OCI-LY1 (cell line): ENCODE measurements around the gene UBASH3B.

Source experiments
- H2AFZ ChIP-seq: fragments of 200-600 bp; sonication (generic), shearing (Covaris generic); 2 replicates; pipeline ENCODE4 v1.6.0; 2014; ENCODE audit warnings: antibody characterized with exemption, mild to moderate bottlenecking, low read length
- H3F3A ChIP-seq: fragments of 200-600 bp; sonication (generic), shearing (Covaris generic); 2 replicates; pipeline ENCODE4 v1.6.0; 2014; ENCODE audit warnings: mild to moderate bottlenecking, antibody characterized with exemption, low read length, moderate library complexity; ENCODE audit not compliant: insufficient read depth
- H3K27ac ChIP-seq: fragments of 200-600 bp; sonication (generic); 2 replicates; pipeline ENCODE4 v1.5.1; 2014; ENCODE audit warnings: low read length, mixed run types, mild to moderate bottlenecking, low read depth; ENCODE audit not compliant: poor library complexity, severe bottlenecking
- H3K27me3 ChIP-seq: fragments of 200-600 bp; sonication (generic); 2 replicates; pipeline ENCODE4 v1.6.0; 2014; ENCODE audit warnings: antibody characterized with exemption, mild to moderate bottlenecking, low read length, moderate library complexity; ENCODE audit not compliant: insufficient read depth
- H3K36me3 ChIP-seq: fragments of 200-600 bp; sonication (generic); 2 replicates; pipeline ENCODE4 v1.6.1; 2014; ENCODE audit warnings: mild to moderate bottlenecking, antibody characterized with exemption, low read length, moderate library complexity, mixed read lengths; ENCODE audit not compliant: insufficient read depth
- H3K4me1 ChIP-seq: fragments of 200-600 bp; sonication (generic); 2 replicates; pipeline ENCODE4 v1.5.1; 2014; ENCODE audit warnings: mild to moderate bottlenecking, low read length, moderate library complexity; ENCODE audit not compliant: insufficient read depth, severe bottlenecking
- H3K4me2 ChIP-seq: fragments of 200-600 bp; sonication (generic), shearing (Covaris generic); 2 replicates; pipeline ENCODE4 v1.6.1; 2014; ENCODE audit warnings: low read length
- H3K4me3 ChIP-seq: fragments of 200-600 bp; sonication (generic); 2 replicates; pipeline ENCODE4 v1.5.1; 2014; ENCODE audit warnings: low read length, low read depth, mild to moderate bottlenecking, mixed read lengths; ENCODE audit not compliant: poor library complexity, severe bottlenecking
- H3K79me2 ChIP-seq: fragments of 200-600 bp; shearing (Covaris generic); 2 replicates; pipeline ENCODE4 v1.6.1; 2016; ENCODE audit warnings: mixed run types, low read length, mixed read lengths; ENCODE audit not compliant: insufficient read depth
- H3K9ac ChIP-seq: fragments of 200-600 bp; sonication (generic), shearing (Covaris generic); 2 replicates; pipeline ENCODE4 v1.6.1; 2014; ENCODE audit warnings: mild to moderate bottlenecking, low read length, mixed read lengths
- H3K9me2 ChIP-seq: fragments of 200-600 bp; sonication (generic), shearing (Covaris generic); 2 replicates; pipeline ENCODE4 v1.6.1; 2014; ENCODE audit warnings: low read depth, mild to moderate bottlenecking, low read length, mixed read lengths
- H3K9me3 ChIP-seq: fragments of 200-600 bp; shearing (Covaris generic); 2 replicates; pipeline ENCODE4 v1.6.1; 2014; ENCODE audit warnings: low read length, mixed read lengths
- H4K20me1 ChIP-seq: fragments of 200-600 bp; sonication (generic), shearing (Covaris generic); 2 replicates; pipeline ENCODE4 v1.6.0; 2016; ENCODE audit warnings: mild to moderate bottlenecking, low read length; ENCODE audit not compliant: insufficient read depth
- EZH2 ChIP-seq: fragments of 200-600 bp; sonication (generic), shearing (Covaris generic); IDR thresholded peaks from 2 replicates; pipeline ENCODE4 v1.8.0; 2017; ENCODE audit warnings: borderline replicate concordance, mixed run types, mild to moderate bottlenecking, antibody characterized with exemption, low read length, moderate library complexity, mixed read lengths
- TF ChIP-seq, protein P1 (sequence below): fragments of 200-600 bp; sonication (generic), shearing (Covaris generic); IDR thresholded peaks from 2 replicates; pipeline ENCODE4 v1.5.1; 2017; ENCODE audit warnings: mild to moderate bottlenecking, antibody characterized with exemption, low read length, moderate library complexity, mixed read lengths

The UBASH3B gene

DNA sequence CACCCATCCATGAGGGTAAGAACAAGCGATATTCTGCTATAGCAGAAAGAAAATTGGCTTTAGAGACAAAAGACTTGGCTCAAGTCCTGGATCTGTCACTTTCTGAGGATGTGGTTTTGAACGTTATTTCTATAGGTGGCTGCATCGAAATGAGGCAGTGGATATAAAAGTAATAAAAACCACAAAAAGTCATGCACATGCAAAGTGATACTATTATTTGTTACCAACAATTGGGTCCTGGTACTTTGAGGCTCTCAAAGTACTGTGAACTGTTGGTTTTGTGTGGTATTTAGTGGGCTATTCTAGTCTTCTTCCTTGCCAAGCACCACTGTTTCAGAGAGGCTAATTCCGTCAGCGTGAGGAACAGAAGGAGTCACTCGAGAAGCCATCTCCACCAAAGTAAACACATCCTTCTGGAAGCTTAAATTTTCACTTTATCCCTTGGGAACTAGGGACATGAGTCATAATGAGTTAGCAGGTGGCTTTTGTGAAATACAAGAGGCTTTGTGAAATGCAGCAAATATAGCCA lies 13.1 kb downstream of the UBASH3B start:
- Histone ChIP-seq H3K4me1 (peaks cover 18% of the 10 kb centered on the region), H3K27me3 (no peaks in the 10 kb centered on the region; the same call in 1 of the 2 replicates), H3K27ac (no peak overlapping the region), H3K4me3 (no peak overlapping the region), H3K9me2 (no peaks in the 10 kb centered on the region), H3K79me2 (no peaks in the 10 kb centered on the region), H3F3A (no peaks in the 10 kb centered on the region), H3K4me2 (peak overlapping the region; percentile 6; the same call in 1 of the 2 replicates), H3K9ac (no peak overlapping the region), H4K20me1 (no peaks in the 10 kb centered on the region), H3K36me3 (peaks cover 5% of the 10 kb centered on the region; the same call in 1 of the 2 replicates), H3K9me3 (no peaks in the 10 kb centered on the region), H2AFZ (no peak overlapping the region)
- TF ChIP-seq, protein P1, sequence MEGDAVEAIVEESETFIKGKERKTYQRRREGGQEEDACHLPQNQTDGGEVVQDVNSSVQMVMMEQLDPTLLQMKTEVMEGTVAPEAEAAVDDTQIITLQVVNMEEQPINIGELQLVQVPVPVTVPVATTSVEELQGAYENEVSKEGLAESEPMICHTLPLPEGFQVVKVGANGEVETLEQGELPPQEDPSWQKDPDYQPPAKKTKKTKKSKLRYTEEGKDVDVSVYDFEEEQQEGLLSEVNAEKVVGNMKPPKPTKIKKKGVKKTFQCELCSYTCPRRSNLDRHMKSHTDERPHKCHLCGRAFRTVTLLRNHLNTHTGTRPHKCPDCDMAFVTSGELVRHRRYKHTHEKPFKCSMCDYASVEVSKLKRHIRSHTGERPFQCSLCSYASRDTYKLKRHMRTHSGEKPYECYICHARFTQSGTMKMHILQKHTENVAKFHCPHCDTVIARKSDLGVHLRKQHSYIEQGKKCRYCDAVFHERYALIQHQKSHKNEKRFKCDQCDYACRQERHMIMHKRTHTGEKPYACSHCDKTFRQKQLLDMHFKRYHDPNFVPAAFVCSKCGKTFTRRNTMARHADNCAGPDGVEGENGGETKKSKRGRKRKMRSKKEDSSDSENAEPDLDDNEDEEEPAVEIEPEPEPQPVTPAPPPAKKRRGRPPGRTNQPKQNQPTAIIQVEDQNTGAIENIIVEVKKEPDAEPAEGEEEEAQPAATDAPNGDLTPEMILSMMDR, result no peak
- TF ChIP-seq EZH2, result no peak

GRCh38 chr11:122670131-122670530 lies 14.6 kb downstream of the UBASH3B start:
- Histone ChIP-seq H3K27me3 (no peaks in the 10 kb centered on the region; the same call in 1 of the 2 replicates), H4K20me1 (no peaks in the 10 kb centered on the region), H3K27ac (no peak overlapping the region), H3K79me2 (no peaks in the 10 kb centered on the region), H3K36me3 (peaks cover 5% of the 10 kb centered on the region; the same call in 1 of the 2 replicates), H3F3A (no peaks in the 10 kb centered on the region), H3K4me1 (peaks cover 26% of the 10 kb centered on the region), H2AFZ (no peak overlapping the region), H3K4me2 (no peak overlapping the region), H3K9me2 (no peaks in the 10 kb centered on the region), H3K4me3 (no peak overlapping the region), H3K9me3 (no peaks in the 10 kb centered on the region), H3K9ac (no peak overlapping the region)
- TF ChIP-seq, protein P1, result no peak
- no peak for TF ChIP-seq EZH2

DNA sequence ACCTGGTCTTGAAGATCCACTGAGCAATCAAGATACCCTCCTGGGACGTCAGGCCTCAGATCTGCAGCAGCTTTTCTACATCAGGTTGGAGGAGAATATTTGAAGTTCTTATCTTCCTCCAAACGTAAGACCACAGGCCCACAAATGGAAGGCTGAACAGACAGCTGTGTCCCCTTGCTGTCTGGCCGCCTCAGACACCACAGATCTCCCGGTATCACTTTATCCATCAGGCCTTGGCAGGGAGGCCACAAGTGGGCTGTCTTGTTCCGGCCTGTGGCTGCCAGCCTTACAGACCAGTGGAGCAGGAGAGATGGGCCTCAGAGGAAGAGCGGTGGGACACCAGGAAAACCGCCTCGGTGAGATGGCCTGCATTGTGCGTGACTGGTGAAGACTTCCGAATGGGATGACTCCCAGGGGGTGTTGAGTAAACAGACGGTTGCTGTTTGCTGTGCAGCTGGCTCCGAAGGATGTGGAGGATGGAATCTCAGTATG lies 15.9 kb downstream of the UBASH3B start:
- TF ChIP-seq, protein P1, result no peak
- no peak for TF ChIP-seq EZH2
- no peak overlapping the region for H2AFZ ChIP-seq
- no peaks in the 10 kb centered on the region for H4K20me1 ChIP-seq
- no peak overlapping the region for H3K4me3 ChIP-seq
- no peaks in the 10 kb centered on the region for H3F3A ChIP-seq
- no peaks in the 10 kb centered on the region for H3K9me2 ChIP-seq
- no peak overlapping the region for H3K9ac ChIP-seq
- no peaks in the 10 kb centered on the region for H3K9me3 ChIP-seq
- H3K27ac ChIP-seq, result no peak overlapping the region
- H3K36me3 ChIP-seq, result peaks cover 5% of the 10 kb centered on the region; the same call in 1 of the 2 replicates
- H3K4me2 ChIP-seq, result no peak overlapping the region
- H3K27me3 ChIP-seq, result no peaks in the 10 kb centered on the region; the same call in 1 of the 2 replicates
- peaks cover 29% of the 10 kb centered on the region for H3K4me1 ChIP-seq
- H3K79me2 ChIP-seq, result no peaks in the 10 kb centered on the region
